KBM-7 (cell line): Measurements from ENCODE around the gene NPBWR2.
"Not testable (repeated sequence)": the region's sequence is repeated elsewhere in the genome, so short reads cannot be mapped to it uniquely, and the experiment has no call there.

Experiments
- DNase-seq: peaks from one replicate; pipeline ENCODE4 v3.0.0-alpha.2; 2015
- in situ Hi-C: fragments of 300-500 bp; cut with MboI; formaldehyde crosslinking; loops from 2 replicates; pipeline ENCODE4 v1.14.3; 2020; ENCODE audit warnings: low sequenced_read_pairs, low pct_unique_long_range_greater_than_20kb, mixed read lengths

Gene NPBWR2

GRCh38 chr20:64144144-64144912 lies 37.0 kb upstream of the NPBWR2 start:
- no peak for DNase-seq
- in situ Hi-C loops: no loop called here

- in situ Hi-C loops: no loop called here
- no peak for DNase-seq
Observed at GRCh38 chr20:64143018-64143801, 35.8 kb upstream of the NPBWR2 start.

GRCh38 chr20:64142590-64142989 lies 35.2 kb upstream of the NPBWR2 start:
- no peak for DNase-seq
- in situ Hi-C loops: no loop called here

- in situ Hi-C loops: no loop called here
- DNase-seq: no peak
Observed at GRCh38 chr20:64140956-64141355, 33.6 kb upstream of the NPBWR2 start.

- in situ Hi-C loops: no loop called here
- DNase-seq: no peak
Observed at GRCh38 chr20:64140061-64140931, 32.9 kb upstream of the NPBWR2 start.

- in situ Hi-C loops: no loop called here
- no peak for DNase-seq
Observed at GRCh38 chr20:64139199-64140060, 32.1 kb upstream of the NPBWR2 start.

- no peak for DNase-seq
- in situ Hi-C loops: no loop called here
Observed at GRCh38 chr20:64138276-64138815, 31.0 kb upstream of the NPBWR2 start.

- no peak for DNase-seq
- in situ Hi-C loops: no loop called here
Observed at GRCh38 chr20:64137598-64138031, 30.2 kb upstream of the NPBWR2 start.

GRCh38 chr20:64136004-64136710 lies 28.8 kb upstream of the NPBWR2 start:
- DNase-seq: no peak
- in situ Hi-C loops: no loop called here

GRCh38 chr20:64134744-64135143 lies 27.4 kb upstream of the NPBWR2 start:
- in situ Hi-C loops, DNase-seq: not testable (repeated sequence)

- in situ Hi-C loops: no loop called here
- DNase-seq: no peak
Observed at GRCh38 chr20:64133951-64134407, 26.6 kb upstream of the NPBWR2 start.

GRCh38 chr20:64131406-64131805 lies 24.0 kb upstream of the NPBWR2 start:
- no peak for DNase-seq
- in situ Hi-C loops: no loop called here

GRCh38 chr20:64130876-64131275 lies 23.5 kb upstream of the NPBWR2 start:
- no peak for DNase-seq
- in situ Hi-C loops: no loop called here

- in situ Hi-C loops: no loop called here
- DNase-seq: no peak
Observed at GRCh38 chr20:64130271-64130670, 22.9 kb upstream of the NPBWR2 start.

GRCh38 chr20:64129146-64129782 lies 21.9 kb upstream of the NPBWR2 start:
- in situ Hi-C loops: no loop called here
- no peak for DNase-seq

GRCh38 chr20:64123517-64123916 lies 16.2 kb upstream of the NPBWR2 start:
- in situ Hi-C loops, DNase-seq: not testable (repeated sequence)

- DNase-seq, in situ Hi-C loops: not testable (repeated sequence)
Observed at GRCh38 chr20:64122927-64123326, 15.6 kb upstream of the NPBWR2 start.
